GM19452 (cell line): ENCODE results near the gene NTSR1.
A peak's percentile ranks its signal among the peaks of the same experiment; 100 is the strongest.

Source experiments
- ATAC-seq: cut with Tn5 transposase; IDR thresholded peaks from one replicate; pipeline ENCODE4 v1.9.1; 2021; ENCODE audit not compliant: unreplicated experiment

NTSR1 gene

GRCh38 chr20:62737271-62737811 is 28.7 kb downstream of the NTSR1 start:
- ATAC-seq = no peak

GRCh38 chr20:62738025-62738881 is 29.6 kb downstream of the NTSR1 start:
- no peak for ATAC-seq

- ATAC-seq = no peak
These were observed 30.4 kb downstream of the NTSR1 start for GRCh38 chr20:62739067-62739466.

GRCh38 chr20:62739581-62740285 is 31.1 kb downstream of the NTSR1 start:
- ATAC-seq = peak; percentile 22

GRCh38 chr20:62740286-62741141 is 31.9 kb downstream of the NTSR1 start:
- ATAC-seq = peak; percentile 81

GRCh38 chr20:62741191-62741691 is 32.6 kb downstream of the NTSR1 start:
- no peak for ATAC-seq

GRCh38 chr20:62741701-62742491 is 33.3 kb downstream of the NTSR1 start:
- ATAC-seq = no peak

GRCh38 chr20:62742550-62742949 is 33.9 kb downstream of the NTSR1 start:
- no peak for ATAC-seq

GRCh38 chr20:62742979-62743776 is 34.5 kb downstream of the NTSR1 start:
- ATAC-seq = no peak

GRCh38 chr20:62743777-62744317 is 35.2 kb downstream of the NTSR1 start:
- no peak for ATAC-seq

- ATAC-seq = no peak
These were observed 36.1 kb downstream of the NTSR1 start for GRCh38 chr20:62744741-62745191.

GRCh38 chr20:62745279-62745951 is 36.8 kb downstream of the NTSR1 start:
- no peak for ATAC-seq

- ATAC-seq = no peak
These were observed 37.3 kb downstream of the NTSR1 start for GRCh38 chr20:62745952-62746288.

- no peak for ATAC-seq
These were observed 39.7 kb downstream of the NTSR1 start for GRCh38 chr20:62748311-62748710.

- no peak for ATAC-seq
These were observed 41.3 kb downstream of the NTSR1 start for GRCh38 chr20:62749851-62750445.

- no peak for ATAC-seq
These were observed 43.0 kb downstream of the NTSR1 start for GRCh38 chr20:62751551-62752150.

- ATAC-seq = no peak
These were observed 43.6 kb downstream of the NTSR1 start for GRCh38 chr20:62752181-62752670.
